Astrocyte (in vitro differentiated cells and primary cell): ENCODE data around the gene ACTN1.

ENCODE experiments used
- CTCF ChIP-seq: IDR thresholded peaks from 2 replicates; pipeline ENCODE4 v1.5.1; 2011; ENCODE audit warnings: low read depth, mild to moderate bottlenecking, inconsistent platforms, low read length, moderate library complexity; ENCODE audit not compliant: insufficient read depth
- EZH2 ChIP-seq: IDR thresholded peaks from 2 replicates; pipeline ENCODE4 v1.6.1; 2012; ENCODE audit warnings: mild to moderate bottlenecking, low read length, inconsistent platforms; ENCODE audit not compliant: insufficient read depth

DNA sequence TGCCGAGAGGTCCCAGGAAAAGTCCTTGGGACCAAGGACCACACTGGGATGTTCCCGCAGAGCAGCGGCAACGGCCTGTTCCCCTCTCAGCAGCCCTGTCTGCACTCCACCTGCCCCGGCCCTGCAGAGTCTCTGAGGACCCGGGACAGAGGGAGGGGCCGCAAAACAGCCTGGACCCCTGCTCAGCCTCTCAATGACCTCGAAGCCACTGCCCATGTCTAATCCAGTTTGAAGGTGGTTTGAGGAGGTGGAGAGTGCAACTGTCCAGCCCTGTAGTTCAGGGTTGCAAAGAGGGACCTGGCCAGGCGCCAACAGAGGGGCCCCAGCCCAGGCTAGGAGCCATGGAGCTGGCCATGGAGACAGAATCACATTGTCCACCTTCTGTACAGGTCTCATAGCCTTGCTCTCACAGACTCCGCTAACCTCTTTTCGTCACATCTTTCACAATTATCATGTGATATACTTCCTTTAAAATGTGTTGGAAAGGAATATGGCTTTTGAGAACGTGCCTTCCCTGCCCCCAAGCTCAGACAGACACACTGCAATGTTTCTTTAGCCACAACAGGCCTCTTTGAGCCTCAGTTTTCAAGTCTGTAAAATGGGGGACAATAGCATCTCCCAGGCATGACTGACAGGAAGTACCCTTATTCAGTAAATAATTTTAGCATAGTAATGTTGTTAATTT is 49.3 kb downstream of the ACTN1 start:
- TF ChIP-seq EZH2 (no peak), CTCF (no peak)
